GM19043 (cell line): ENCODE results near the gene ZFP92.
A peak's percentile ranks its signal among the peaks of the same experiment; 100 is the strongest.

Source experiments
- ATAC-seq: cut with Tn5 transposase; IDR thresholded peaks from one replicate; pipeline ENCODE4 v1.9.1; 2021; ENCODE audit warnings: low read depth; ENCODE audit not compliant: unreplicated experiment

ZFP92 gene

DNA sequence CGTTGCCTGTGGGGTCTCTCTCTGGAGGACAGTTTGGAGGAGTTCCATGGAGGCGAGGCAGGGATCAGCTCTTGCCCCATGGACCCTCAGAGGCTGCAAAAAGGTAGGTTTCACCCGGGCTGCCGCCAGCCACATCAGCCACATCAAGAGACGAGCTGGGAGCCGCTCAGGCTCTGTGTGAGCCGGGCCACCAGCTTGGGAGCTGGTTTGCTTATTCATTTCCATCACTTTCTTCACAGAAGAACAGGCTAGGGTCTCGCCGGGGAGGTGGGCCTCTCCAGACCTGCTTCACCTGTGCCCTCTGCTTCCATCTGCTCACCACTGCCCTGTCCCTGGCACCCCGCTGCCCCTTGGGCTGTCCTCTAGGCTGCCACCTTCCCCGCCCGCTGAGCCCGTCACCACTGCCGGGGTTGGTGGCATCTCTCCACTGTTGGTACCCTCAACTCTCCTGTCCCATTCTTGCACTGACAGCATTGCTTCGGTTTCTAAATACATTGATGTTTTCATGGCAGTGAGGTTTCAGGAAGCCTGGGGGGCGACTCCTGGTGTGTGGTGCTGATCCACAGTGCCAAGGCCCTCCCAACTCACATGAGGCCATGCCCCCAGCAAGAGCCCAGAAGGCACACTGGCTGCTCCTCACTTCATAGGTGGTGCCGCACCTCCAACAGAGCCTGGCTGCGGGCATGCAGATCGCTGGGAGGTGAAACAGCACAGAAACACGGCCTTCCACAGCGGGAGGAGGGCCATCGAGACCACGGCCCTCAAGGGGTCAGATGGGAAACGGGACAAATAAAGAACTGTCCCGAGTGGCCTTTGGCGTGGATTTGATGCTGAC is 39.1 kb downstream of the ZFP92 start:
- ATAC-seq = no peak

DNA sequence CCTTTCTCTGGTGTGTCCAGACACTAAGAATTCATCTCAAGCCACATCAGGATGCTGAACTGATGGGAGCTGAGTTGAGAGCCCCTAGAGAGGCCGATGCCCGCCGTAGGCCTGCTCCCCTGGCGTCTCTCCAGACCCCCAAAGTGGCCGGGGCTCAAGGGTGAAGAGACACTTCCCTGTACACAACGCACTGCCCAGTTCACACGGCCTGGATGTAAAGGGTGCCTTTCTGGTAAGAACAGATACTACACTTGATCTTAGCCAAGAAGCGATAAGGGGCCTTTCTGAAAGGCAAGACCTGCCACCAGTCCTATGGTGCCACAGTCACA is 39.6 kb downstream of the ZFP92 start:
- ATAC-seq = no peak

DNA sequence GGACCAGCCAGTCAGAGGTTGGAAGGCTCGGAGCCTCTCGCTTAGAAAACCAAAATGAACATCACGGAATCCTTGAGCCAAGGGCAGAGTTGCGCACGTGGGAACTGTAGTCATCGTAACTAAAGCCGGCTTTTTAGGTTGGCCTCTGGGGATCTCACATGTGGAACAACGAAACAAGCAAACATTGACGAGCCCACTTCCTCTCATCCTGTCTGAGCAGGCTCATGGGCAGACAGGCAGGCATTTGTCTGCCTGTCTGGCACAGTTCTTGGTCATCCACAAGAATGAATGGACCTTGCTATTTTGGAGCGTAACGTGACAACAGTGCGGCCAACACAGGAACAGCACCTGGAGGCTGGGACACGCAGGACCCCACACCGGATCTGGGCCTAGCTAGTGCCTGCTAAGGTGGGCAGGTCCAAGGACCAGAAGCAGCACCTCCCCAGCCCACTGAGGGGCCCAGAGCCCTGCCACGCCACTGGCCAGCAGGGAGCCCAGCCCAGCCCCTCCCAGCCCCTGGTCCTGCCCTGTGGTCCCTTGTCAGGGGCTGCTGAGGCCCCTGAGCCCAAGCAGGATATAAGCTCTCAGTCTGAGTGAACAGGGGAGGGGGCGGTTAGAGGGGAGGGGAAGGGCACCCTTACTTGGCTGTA is 43.8 kb downstream of the ZFP92 start:
- ATAC-seq = no peak

DNA sequence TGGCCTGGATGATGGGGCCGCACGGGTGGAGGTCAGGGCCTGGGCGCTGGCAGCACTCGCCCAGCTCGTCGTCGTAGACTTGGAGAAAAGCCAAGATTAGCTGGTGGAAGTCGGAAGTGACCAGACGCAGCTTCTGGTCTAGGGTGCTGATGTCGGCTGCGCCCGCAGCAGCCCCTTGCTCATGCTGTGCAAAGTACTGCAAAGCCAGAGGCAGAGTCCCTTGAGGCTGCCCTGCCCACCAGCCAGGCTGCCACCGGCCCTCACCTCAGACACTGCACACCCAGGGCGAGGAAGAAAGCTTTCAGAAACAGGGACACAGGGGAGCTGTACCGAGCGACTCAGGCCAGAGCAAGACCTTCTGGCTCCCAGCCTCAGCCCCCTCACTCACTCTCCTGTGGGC is 44.3 kb downstream of the ZFP92 start:
- no peak for ATAC-seq

DNA sequence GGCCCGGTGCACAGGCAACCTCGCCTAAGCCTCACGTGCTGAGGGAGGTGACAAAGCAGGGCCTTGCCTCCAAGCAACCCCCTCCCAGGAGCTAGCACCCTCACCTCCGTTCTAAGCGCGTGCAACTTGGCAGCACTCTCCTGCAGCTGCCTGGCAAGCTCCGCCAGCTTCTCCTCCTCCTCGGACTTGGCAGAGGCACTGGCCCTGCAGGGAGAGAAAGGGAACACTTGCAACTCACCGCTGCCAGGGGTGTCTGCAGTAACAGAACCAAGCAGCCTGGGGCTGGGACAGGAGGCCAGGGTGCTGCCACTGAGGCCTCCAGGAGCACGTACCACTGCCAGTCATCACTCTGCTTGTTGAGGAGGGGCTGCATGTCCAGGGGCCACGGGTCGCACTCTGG is 44.9 kb downstream of the ZFP92 start:
- no peak for ATAC-seq

DNA sequence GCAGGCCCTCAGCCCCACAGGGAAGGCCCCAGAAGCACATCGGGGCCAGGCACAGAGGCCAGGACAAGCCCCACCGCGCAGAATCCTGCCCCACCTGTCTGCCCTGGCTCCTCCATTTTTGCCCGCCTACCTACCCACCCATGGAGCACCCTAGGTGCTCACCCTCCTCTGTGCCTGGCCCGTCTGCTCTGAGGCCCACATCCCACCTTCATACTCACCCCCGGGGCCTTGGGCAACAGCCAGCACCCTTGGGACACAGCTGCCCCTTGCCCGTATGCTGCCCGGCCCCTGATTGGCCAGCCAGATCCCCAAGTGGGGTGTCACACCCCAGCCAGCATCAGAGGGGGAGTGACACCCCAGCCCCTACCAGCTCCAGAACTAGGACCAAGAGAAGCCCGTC is 45.4 kb downstream of the ZFP92 start:
- no peak for ATAC-seq

DNA sequence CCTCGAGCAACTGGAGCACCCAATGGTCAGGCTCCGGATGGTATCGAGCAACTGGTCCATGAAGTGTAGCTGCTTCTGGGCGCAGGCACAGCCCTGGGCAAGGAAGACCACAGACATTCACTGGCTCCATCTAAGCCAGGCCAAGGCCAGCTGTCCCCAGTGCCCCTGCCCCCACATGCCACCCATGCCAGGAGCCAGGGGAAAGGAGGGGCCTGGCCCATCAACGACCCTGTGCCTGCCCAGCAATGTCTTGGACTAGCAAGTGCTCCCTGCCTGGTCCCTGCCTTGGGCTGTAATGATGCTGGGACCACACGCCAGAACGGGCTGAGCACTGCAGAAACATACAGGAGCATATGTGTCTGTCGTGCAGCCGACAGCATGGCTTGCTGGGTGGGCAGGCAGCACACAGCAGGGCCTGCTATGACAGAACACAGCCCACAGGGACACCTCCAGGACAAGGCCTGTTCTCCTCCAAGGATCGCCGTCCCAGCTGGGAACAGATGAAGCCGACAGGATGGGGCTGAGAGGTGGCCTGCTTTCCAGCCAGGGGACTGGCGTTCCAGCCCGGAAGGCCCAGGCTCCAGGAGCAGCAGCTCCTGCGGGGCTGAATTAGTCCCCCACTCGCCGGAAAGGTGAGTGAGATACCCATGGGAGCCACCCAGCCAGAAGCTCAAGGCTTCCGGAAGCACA is 46.0 kb downstream of the ZFP92 start:
- ATAC-seq = no peak

DNA sequence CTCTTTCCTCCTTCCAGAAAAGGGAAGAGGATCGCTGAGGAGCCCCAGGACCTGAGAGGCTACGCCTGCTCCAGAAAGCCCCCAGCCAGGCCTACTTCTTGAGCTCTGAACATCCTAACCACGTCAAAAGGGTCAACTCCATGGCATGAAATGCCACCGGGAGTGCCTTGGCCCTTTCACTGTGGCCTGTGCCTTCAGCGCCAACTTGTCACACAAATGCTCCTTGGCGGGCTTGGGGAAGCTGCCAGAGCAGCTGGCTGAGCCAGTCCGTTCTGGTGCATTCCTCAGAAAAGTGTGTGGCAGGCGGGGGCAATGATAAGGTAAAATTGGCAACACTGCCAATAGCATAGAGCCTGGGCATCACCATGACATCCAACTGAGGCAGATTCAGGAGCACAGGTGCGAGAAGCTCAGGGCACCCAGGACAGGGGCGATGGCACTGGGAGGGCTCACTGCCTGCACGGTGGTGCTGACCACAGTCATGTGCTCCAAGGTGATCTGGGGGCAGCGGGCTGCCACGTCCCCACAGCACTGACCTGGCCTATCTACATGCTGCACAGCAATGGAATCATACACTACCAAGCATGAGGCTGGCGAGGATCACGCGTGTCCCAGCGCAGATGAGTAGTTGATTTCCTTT is 46.7 kb downstream of the ZFP92 start:
- ATAC-seq = no peak

DNA sequence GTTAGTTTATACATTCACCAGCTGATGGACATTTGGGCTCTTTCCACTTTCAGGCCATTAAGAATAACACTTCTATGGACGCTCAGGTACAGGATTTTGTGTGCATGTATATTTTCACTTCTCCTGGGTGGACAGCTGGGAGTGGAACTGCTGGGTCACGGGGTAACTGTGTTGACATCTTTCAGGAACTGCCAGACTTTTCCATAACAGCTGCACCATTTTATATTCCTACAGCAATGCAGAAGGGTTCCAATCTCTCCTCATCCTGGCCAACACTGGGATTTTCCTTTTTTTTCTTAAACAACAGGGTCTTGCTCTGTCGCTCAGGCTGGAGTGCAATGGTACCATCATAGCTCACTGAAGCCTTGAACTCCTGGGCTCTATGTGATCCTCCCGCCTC is 47.2 kb downstream of the ZFP92 start:
- ATAC-seq = no peak

DNA sequence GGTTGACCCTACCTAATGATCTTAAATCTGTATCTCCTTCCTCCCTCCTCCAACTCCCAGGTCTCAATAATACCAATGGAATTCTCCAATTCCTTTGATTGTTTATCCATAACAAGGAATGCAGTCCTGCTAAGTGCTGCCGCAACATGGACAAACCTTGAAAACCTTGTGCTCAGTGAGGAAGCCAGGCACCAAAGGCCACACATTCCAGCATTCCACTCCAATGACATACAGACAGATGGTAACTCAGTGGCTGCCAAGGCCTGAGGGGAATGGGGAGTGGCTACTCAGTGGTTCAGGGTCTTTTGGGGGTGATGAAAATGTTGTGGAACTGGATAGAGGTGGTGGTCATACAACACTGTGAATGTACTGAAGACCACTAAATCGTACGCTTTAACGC is 48.7 kb downstream of the ZFP92 start:
- ATAC-seq = no peak

DNA sequence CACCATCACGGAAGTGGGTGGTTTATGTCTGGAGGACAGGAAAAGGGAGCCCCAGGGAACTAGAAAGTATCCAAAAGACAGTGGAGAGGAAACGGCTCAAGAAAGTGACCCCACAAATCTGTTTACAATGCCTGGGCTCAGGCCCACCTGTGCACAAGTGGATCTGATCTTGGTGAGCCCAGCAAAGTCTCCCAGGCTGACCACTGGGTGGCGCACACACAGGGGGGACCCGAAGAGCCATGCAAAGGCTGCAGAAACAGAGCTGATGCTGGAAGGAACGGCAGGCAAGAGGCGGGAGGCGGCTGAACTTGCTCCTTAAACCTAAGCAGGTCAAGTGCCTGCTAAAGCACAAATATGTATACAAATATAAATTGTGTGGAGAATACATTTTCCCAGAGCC is 49.6 kb downstream of the ZFP92 start:
- peak; percentile 57 for ATAC-seq
